Stimulated activated CD4-positive, alpha-beta T cell treated with anti-CD3 and anti-CD28 coated beads, Interleukin-12 subunit alpha, Interleukin-12 subunit beta, amount 100 ng/mL, for 4 hours (primary cell): ENCODE data around the gene DPF1.
"Not testable (repeated sequence)": the region's sequence is repeated elsewhere in the genome, so short reads cannot be mapped to it uniquely, and the experiment has no call there.

Experiments
- DNase-seq: peaks from one replicate; pipeline ENCODE4 v3.0.0-alpha.2; 2020

Gene DPF1

GRCh38 chr19:38250428-38250820 lies 26.4 kb upstream of the DPF1 start:
- DNase-seq: no peak

- no peak for DNase-seq
These were observed 24.4 kb upstream of the DPF1 start for GRCh38 chr19:38248421-38248820.

- no peak for DNase-seq
These were observed 23.8 kb upstream of the DPF1 start for GRCh38 chr19:38247734-38248268.

GRCh38 chr19:38247126-38247525 lies 23.1 kb upstream of the DPF1 start:
- DNase-seq: no peak

GRCh38 chr19:38245826-38246498 lies 21.9 kb upstream of the DPF1 start:
- DNase-seq: no peak

GRCh38 chr19:38243279-38243673 lies 19.3 kb upstream of the DPF1 start:
- no peak for DNase-seq

- DNase-seq: no peak
These were observed 15.8 kb upstream of the DPF1 start for GRCh38 chr19:38239816-38240215.

- DNase-seq: no peak
These were observed 10.6 kb upstream of the DPF1 start for GRCh38 chr19:38234615-38235014.

GRCh38 chr19:38233740-38234251 lies 9.8 kb upstream of the DPF1 start:
- DNase-seq: peak; percentile 73

GRCh38 chr19:38231918-38232317 lies 7.9 kb upstream of the DPF1 start:
- DNase-seq: no peak

- DNase-seq: not testable (repeated sequence)
These were observed 6.6 kb upstream of the DPF1 start for GRCh38 chr19:38230506-38231133.

- peak; percentile 63 for DNase-seq
These were observed 5.6 kb upstream of the DPF1 start for GRCh38 chr19:38229585-38230073.

- DNase-seq: no peak
These were observed 4.7 kb upstream of the DPF1 start for GRCh38 chr19:38228491-38229439.

GRCh38 chr19:38228005-38228377 lies 4.0 kb upstream of the DPF1 start:
- DNase-seq: no peak

GRCh38 chr19:38227287-38228004 lies 3.4 kb upstream of the DPF1 start:
- DNase-seq: no peak

- not testable (repeated sequence) for DNase-seq
These were observed 819 bp upstream of the DPF1 start for GRCh38 chr19:38224863-38225218.

- DNase-seq: no peak
These were observed 407 bp downstream of the DPF1 start for GRCh38 chr19:38223617-38224013.

- DNase-seq: no peak
These were observed 901 bp downstream of the DPF1 start for GRCh38 chr19:38223119-38223523.

GRCh38 chr19:38221919-38222830 lies 1.8 kb downstream of the DPF1 start:
- DNase-seq: no peak

- no peak for DNase-seq
These were observed 2.6 kb downstream of the DPF1 start for GRCh38 chr19:38221421-38221820.

GRCh38 chr19:38219221-38219620 lies 4.8 kb downstream of the DPF1 start:
- no peak for DNase-seq
